ENCODE measurements around the gene RNF225. TPM values are rescaled to one million over a fixed set of nuclear protein-coding genes. Genes with fewer than 3 reads are reported as not detected.

RNF225 gene
- total and polyA plus RNA-seq, 9 of the 15 experiments (the other 6 are each of a cell fraction or from before 2014, with no cell fraction given) = 0.33 TPM; not detected in 8

DNA sequence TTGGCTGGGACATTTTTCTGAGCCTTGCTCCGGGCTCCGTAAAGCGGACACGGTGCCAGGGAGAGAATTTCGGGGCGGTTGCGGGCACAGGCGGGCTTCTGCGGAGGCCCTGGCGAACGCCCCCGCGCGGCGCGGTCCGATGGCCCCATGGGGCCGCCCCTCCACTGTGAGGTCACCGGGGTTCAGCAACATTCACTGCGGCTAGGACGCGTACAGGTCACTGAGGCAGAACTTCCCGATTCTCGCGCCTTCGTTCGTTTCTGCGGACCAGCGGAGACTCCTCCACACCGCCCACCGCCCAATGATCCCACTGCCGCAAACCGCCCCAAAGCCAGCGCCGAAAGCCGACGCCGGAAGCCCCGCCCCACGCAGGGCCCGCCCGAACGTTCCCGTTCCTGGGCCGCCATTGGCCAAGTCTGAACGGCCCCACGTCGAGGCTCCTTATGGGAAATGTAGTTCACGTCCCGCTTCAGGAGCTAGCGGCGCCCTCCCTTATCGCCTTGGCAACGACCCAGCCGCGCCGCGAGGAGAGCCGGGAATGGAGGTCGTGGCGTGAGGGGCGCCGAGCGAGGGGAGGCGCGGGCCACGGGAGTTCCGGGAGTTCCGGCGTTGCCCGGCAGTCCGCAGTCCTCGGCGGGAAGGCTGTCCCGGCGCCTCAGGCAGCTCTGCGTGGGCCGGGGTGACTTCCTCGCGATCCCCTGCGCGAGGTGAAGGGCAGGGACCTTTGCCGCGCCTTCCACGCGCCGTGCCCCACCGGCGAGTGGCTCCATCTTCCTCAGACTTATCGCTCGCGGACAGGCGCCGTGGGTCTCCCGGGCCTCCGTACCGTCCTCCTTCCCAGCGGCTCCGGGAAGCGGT, 12.9 kb downstream of the RNF225 start, which contains the start of gene ZNF584 (continued):
- TF ChIP-seq, protein P1, sequence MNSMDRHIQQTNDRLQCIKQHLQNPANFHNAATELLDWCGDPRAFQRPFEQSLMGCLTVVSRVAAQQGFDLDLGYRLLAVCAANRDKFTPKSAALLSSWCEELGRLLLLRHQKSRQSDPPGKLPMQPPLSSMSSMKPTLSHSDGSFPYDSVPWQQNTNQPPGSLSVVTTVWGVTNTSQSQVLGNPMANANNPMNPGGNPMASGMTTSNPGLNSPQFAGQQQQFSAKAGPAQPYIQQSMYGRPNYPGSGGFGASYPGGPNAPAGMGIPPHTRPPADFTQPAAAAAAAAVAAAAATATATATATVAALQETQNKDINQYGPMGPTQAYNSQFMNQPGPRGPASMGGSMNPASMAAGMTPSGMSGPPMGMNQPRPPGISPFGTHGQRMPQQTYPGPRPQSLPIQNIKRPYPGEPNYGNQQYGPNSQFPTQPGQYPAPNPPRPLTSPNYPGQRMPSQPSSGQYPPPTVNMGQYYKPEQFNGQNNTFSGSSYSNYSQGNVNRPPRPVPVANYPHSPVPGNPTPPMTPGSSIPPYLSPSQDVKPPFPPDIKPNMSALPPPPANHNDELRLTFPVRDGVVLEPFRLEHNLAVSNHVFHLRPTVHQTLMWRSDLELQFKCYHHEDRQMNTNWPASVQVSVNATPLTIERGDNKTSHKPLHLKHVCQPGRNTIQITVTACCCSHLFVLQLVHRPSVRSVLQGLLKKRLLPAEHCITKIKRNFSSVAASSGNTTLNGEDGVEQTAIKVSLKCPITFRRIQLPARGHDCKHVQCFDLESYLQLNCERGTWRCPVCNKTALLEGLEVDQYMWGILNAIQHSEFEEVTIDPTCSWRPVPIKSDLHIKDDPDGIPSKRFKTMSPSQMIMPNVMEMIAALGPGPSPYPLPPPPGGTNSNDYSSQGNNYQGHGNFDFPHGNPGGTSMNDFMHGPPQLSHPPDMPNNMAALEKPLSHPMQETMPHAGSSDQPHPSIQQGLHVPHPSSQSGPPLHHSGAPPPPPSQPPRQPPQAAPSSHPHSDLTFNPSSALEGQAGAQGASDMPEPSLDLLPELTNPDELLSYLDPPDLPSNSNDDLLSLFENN (IDR thresholded peaks at IDR 0.05; ENCODE audit: low read depth in 2 of 2, low read length in 2 of 2) = no peak
- TF ChIP-seq, protein P2, sequence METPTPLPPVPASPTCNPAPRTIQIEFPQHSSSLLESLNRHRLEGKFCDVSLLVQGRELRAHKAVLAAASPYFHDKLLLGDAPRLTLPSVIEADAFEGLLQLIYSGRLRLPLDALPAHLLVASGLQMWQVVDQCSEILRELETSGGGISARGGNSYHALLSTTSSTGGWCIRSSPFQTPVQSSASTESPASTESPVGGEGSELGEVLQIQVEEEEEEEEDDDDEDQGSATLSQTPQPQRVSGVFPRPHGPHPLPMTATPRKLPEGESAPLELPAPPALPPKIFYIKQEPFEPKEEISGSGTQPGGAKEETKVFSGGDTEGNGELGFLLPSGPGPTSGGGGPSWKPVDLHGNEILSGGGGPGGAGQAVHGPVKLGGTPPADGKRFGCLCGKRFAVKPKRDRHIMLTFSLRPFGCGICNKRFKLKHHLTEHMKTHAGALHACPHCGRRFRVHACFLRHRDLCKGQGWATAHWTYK (CRISPR knock-in tag; IDR thresholded peaks at IDR 0.05) = no peak
- TF ChIP-seq MAFK (IDR thresholded peaks at IDR 0.05; ENCODE audit: low read length) = no peak
- no peak for TF ChIP-seq SREBF2 (CRISPR knock-in tag; IDR thresholded peaks at IDR 0.05)
- TF ChIP-seq SPI1 (IDR thresholded peaks at IDR 0.05; ENCODE audit: borderline replicate concordance, low read depth, low read length) = no peak
- TF ChIP-seq KAT8 (IDR thresholded peaks at IDR 0.05; ENCODE audit: low read depth) = no peak
- no peak for TF ChIP-seq MBD1 (CRISPR knock-in tag; IDR thresholded peaks at IDR 0.05)
- TF ChIP-seq CREB5 (CRISPR knock-in tag; IDR thresholded peaks at IDR 0.05) = no peak
- TF ChIP-seq CBX1 (IDR thresholded peaks at IDR 0.05; ENCODE audit: low read depth) = 0 out of 2 replicates have a peak, but pooled peaks have one; percentile 15
- no peak for TF ChIP-seq ZBTB12 (CRISPR knock-in tag; IDR thresholded peaks at IDR 0.05)
- TF ChIP-seq, protein P3, sequence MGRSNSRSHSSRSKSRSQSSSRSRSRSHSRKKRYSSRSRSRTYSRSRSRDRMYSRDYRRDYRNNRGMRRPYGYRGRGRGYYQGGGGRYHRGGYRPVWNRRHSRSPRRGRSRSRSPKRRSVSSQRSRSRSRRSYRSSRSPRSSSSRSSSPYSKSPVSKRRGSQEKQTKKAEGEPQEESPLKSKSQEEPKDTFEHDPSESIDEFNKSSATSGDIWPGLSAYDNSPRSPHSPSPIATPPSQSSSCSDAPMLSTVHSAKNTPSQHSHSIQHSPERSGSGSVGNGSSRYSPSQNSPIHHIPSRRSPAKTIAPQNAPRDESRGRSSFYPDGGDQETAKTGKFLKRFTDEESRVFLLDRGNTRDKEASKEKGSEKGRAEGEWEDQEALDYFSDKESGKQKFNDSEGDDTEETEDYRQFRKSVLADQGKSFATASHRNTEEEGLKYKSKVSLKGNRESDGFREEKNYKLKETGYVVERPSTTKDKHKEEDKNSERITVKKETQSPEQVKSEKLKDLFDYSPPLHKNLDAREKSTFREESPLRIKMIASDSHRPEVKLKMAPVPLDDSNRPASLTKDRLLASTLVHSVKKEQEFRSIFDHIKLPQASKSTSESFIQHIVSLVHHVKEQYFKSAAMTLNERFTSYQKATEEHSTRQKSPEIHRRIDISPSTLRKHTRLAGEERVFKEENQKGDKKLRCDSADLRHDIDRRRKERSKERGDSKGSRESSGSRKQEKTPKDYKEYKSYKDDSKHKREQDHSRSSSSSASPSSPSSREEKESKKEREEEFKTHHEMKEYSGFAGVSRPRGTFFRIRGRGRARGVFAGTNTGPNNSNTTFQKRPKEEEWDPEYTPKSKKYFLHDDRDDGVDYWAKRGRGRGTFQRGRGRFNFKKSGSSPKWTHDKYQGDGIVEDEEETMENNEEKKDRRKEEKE (IDR thresholded peaks at IDR 0.05; ENCODE audit: borderline replicate concordance in 1 of 2, control insufficient read depth in 1 of 2, low read depth in 2 of 2, low read length in 1 of 2) = no peak
- 0 out of 4 replicates have a peak, but pooled peaks of 1 of the 2 experiments have one; percentile 46 for TF ChIP-seq SRF (CRISPR knock-in tag; IDR thresholded peaks at IDR 0.05)
